A549 (cell line): ENCODE data around the gene RGS19.

Experiments
- CHD2 ChIP-seq: fragments of 150-350 bp; IDR thresholded peaks from 2 replicates; pipeline ENCODE4 v1.6.1; 2014; ENCODE audit warnings: low read length; ENCODE audit not compliant: partially characterized antibody
- CTCF ChIP-seq: fragments of >200 bp; sonication (Bioruptor Twin); formaldehyde crosslinking; IDR thresholded peaks from 3 replicates; pipeline ENCODE4 v1.5.1; 2016
- EHMT2 ChIP-seq: fragments of 200-600 bp; sonication (generic); IDR thresholded peaks from 2 replicates; pipeline ENCODE4 v1.6.1; 2016; ENCODE audit warnings: antibody characterized with exemption, low read depth, mild to moderate bottlenecking, moderate library complexity
- NPAS2 ChIP-seq: fragments of 250-450 bp; sonication (Bioruptor Pico); IDR thresholded peaks from 2 replicates; pipeline ENCODE4 v1.8.0; 2022; ENCODE audit warnings: mild to moderate bottlenecking, moderate library complexity, borderline replicate concordance
- POLR2A ChIP-seq: IDR thresholded peaks from 2 replicates; pipeline ENCODE4 v1.6.1; 2012; ENCODE audit warnings: mild to moderate bottlenecking, low read length

GRCh38 chr20:64035066-64035932, 44.0 kb downstream of the RGS19 start:
- TF ChIP-seq CHD2 (no peak), CTCF (no peak), EHMT2 (no peak), NPAS2 (no peak), POLR2A (no peak)
